PC-3 (cell line): Measurements from ENCODE around the gene CDH13.

Source experiments
- CTCF ChIP-seq: fragments of 300-600 bp; sonication (generic); conservative IDR thresholded peaks from 2 replicates; pipeline ENCODE4 v1.5.1; 2017; ENCODE audit warnings: antibody characterized with exemption, low read depth, mild to moderate bottlenecking, low read length
- EZH2 ChIP-seq: fragments of 300-600 bp; sonication (generic); IDR thresholded peaks from one replicate; pipeline ENCODE4 v1.6.1; 2017; ENCODE audit warnings: antibody characterized with exemption, mild to moderate bottlenecking, low read length; ENCODE audit not compliant: unreplicated experiment
- EZH2phosphoT487 ChIP-seq: fragments of 300-600 bp; sonication (generic); IDR thresholded peaks from 2 replicates; pipeline ENCODE4 v1.6.1; 2018; ENCODE audit warnings: mild to moderate bottlenecking, antibody characterized with exemption, low read length, borderline replicate concordance

GRCh38 chr16:82715160-82715559, 88.4 kb downstream of the CDH13 start:
- TF ChIP-seq CTCF (no peak), EZH2 (no peak), EZH2phosphoT487 (no peak)
